ENCODE measurements around the gene LEAP2.
A peak's percentile ranks its signal among the peaks of the same experiment; 100 is the strongest.

LEAP2 gene, protein sequence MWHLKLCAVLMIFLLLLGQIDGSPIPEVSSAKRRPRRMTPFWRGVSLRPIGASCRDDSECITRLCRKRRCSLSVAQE

DNA sequence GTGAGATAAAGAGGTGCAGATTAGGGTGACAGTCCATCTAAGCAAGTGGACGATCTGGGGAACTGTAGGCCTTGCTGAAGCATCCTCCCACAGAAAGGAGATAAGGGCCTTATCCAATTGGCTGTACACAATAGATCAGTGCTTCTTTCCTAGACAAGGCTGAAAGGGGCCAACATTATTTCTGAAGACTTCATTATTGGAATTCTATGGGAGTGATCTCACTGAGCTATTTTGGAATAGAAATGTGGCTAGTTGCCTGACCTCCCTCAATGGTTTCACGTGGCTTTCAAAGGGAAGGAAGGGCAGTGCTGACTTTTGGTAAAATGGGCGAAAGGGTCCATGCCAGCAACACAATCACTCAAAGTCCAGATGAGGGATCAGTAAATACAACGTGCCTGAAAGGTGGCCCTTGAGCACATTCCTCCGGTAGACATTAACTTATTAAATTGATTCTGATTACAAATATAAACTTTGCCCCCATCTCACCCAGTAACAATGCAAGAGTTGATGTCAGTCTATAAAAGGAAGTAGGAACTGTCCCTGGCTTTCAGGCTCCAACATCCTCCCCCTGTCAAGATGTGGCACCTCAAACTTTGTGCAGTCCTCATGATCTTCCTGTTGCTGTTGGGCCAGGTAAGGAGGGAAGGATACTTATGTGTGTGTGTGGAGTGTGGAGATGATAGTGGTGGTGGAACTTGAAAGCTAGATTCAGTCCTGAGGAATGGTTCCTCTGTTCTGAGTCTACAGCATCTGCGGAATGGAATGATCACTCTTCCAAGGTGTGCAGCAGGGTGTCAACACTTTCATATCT, at the start of gene LEAP2:
TSS of gene LEAP2 (plus strand) at position 550 of the 811 bp plus-strand sequence. CDS start at position 577, 27 bp downstream.
- no peak for DNase-seq (ENCODE audit: low read depth)

DNA sequence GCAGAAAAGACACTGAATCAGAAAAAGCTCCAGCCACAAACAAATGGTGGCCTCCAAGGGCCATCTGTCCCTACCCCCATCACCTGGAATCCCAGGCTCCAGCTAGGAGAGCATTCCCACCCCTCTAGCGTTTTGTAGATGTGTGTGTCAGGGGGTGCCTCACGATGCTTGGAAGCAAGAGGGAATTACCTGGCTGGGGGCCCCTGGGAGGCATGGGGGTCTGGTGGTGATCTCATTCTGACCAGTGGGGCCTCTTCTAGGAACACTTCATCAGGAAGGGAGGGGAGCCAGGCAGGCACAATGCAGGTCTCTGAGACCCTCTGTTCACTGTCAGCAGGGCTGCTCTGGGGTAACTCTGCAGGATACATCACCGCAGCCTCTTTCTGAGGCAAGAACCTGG, 49.0 kb upstream of the LEAP2 start:
- DNase-seq (ENCODE audit: low read depth), result no peak

DNA sequence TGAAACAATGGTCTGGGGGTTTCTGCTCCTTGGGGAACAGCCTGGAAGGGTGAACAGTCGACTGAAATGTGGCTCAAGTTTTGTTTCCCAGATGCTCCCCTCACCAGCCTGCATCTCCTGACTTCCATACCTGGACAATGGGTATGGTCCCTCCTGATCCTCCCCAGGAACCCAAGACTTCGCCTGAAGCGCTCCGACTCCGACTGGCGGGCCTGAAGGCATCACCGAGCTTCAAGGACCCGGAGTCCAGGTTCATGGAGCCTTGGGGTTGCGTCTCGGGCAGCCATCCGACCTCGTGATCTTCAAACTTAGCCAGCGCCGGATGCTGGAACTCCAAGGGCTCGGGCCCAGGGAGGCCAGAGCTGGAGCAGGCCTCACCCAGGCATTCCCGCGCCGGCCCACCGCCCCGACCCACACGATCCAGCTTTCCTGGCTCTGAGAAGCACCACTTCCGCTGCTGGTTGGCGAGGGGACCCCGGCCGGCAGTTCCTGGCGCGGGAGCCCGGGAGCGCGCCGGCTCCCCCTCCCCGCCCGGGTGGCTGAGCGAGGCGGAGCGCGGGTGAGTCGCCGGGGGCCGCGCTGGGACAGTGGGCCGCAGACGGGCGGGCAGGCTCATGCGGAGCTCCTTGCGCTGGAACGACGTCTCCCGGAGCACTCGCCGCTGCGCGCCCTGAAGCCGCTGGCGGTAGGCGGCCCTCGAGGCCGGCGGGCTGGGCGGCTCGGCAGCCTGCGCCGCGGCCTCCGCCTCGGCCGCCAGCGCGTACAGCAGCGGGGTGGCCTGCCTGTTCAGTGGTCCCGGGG, 48.2 kb upstream of the LEAP2 start:
- no peak for DNase-seq (ENCODE audit: low read depth)

DNA sequence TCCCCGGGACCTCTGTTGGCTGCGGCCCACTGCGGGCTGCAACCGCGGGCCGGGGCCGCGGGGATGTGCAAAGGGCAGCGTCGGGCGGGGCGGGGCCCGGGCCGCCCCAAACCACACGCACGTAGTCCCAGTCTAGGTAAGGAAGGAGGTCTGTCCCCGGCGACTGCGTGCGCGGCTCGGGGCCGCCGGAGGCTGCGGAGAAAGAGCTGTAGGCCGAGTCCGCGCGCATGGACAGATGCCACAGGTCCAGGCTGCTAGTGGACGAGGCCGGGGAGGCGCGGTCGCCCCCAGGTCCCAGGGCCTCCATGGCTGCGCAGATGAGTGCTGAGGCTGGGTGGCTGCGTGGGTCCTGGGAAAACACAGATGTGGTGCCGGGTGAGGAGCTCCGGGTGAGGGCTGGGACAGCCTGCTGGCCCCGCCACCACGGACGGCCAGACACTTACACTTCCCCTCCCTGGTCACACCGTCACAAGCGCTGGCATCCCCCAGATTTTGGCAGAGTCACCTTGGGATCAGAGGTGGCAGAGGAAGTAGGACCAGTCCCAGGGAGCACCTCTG, 47.6 kb upstream of the LEAP2 start:
- DNase-seq (ENCODE audit: low read depth), result no peak

DNA sequence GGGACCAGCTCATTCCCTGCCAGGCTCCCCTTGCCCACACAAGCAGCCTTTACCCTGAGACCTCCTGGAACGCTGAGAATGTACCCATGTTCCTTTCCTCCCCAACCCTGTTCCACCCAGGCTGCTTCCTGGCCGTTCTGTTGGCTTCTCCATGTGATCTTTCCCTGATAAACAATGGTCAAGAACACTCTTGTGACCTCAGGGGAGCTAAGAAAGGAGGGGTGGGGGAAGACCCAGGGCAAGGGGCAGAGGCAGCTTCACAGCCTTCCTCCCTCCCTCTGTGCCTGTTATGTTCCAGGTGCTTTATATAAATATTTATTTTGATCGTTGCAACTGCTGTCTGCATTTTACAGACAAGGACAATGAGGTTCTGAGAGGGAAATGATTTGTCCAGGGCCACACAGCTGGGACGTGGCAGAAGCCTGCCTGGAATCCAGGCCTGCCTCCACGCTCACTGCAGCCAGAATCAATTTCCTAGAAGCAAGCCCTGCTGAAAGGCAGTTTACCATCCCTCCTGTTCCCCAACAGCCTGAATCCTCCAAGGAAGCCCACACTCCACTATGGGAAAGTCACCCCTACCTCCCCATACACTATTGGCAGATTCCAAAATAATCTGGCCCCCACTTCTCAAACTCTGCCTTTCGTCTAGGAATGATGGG, 46.9 kb upstream of the LEAP2 start:
- no peak for DNase-seq (ENCODE audit: low read depth)

DNA sequence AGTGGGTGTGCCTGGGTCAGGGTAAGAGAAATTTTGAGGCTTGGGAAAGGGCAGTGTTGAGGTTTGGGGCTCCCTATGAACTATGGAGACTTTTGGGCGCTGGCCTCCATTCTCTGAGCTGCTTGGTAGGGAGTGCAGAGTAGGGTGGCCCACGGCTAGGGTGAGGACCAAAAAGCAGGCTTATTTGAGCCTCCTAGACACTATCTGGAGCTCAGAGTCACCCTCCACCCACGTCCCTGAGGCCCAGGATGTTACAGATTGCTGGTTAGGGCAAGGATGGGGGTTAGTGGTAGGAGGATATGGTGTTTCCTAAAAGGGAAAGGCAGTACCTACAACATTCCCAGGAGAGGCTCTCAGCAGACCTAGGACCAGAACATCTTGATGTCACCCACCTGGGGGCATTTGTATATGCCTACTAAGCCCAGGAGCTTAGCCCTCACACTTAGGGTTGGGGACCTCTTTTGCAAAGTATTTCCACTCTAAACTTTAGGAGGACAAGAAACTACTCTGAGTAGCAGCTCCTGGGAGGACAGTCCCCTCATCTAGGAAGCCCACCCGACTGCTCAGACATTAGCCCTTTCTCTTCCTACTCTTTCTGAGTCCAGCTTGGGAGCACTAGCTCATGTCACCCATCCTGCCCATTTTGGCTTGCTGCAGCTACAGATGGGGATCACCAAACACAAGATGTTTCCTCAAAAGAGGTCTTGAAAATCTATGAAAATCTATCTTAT, 45.4 kb upstream of the LEAP2 start:
- DNase-seq (ENCODE audit: low read depth), result no peak

DNA sequence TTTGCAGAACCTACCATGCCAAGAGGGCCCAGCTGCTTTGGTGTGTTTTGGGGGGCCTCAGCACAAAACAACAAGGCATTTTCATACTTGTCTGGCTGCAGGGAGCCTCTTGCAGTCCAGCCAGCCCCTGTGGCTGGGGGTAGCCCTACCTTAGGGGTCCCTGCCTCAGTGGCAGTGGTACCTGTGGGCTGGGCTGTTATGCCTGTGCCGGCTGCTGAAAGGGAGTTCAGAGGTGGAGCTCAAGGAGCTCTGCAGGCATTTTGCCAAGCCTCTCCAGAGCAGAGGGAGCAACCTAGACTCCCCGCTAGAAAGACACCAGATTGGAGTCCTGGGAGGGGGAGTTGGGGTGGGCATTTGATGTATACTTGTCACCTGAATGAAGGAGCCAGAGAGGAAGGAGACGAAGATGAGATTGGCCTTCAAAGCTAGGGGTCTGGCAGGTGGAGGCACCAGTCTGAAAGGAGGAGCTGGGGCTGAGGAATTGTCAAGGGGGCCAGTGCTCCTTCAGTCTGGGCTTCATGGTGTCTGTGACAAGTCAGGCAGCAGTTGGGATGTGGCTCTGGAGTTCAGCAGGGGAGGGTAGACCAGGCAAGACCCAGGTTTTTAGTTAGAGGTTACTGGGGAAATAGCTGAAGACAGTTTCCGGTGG, 44.5 kb upstream of the LEAP2 start:
- no peak for DNase-seq (ENCODE audit: low read depth)

DNA sequence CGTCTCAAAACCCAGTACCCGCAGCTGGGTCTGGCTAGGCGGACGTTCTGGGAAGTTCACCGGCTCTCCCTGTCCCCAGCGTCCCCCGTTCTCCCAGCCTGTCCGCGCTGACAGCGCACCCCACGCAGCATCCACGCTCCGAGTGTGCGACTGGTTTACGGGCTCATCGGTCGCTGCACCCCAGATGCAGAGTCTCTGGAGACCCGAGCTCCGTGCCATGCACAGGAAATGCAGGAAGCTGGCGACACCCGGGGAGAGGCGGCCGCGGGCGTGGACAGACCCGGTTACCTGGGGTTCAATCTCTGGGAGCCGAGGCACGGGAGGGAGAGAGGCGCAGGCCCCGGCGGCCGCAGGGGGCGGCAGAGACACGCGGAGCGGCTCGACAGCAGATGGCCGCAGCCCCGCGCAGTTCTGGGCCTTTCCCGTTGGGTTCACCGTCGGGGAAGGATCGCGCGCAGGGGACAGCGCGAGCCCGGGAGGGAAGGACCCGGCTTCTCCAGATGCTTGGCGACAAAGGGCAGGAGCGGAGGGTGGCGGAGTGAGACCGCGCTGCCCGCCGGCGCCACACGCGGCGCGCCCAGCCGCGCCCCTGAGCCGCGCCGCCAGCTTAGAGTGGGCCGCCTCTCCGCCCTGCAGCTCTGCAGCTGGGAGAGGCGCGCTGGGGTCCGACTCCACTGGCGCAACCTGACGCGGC, 43.6 kb upstream of the LEAP2 start:
- peak; percentile 54 for DNase-seq (ENCODE audit: low read depth)

DNA sequence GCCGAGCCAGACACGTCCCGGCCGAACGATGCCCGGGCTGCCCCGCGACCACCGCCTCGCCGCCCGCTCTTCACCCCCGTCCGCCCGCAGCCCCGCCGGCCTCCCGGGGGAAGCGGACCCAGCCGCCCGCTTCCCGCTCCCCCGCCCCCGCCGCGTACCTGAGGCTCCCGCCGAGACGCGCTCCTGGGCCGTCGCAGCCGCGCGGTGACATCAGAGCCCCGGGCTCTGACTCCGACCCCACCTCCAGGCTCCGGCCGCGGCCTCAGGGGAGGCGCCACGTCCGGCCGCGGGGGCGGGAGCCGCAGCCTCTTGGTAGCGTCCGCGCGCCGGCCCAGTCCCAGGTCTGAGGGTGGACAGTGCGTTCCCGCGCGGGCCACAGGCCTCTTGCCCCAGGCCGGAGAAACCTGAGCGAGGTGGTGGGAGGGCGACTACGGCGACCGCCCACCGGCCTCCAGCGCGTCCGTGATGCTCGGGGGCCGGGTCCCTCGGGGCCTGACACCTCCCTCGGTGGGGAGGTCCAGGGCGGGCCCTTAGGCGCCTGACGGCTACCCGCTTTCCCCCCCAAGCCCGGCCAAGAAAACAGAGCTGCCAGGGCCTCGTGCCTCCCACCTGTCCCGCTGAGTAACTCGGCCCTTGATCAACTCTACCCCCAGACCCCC, 42.9 kb upstream of the LEAP2 start, which contains the start of gene SHROOM1:
TSS of gene SHROOM1 (minus strand) at position 212 of the 659 bp plus-strand sequence. CDS start 4,507 bp downstream, outside the sequence.
- no peak for DNase-seq (ENCODE audit: low read depth)

DNA sequence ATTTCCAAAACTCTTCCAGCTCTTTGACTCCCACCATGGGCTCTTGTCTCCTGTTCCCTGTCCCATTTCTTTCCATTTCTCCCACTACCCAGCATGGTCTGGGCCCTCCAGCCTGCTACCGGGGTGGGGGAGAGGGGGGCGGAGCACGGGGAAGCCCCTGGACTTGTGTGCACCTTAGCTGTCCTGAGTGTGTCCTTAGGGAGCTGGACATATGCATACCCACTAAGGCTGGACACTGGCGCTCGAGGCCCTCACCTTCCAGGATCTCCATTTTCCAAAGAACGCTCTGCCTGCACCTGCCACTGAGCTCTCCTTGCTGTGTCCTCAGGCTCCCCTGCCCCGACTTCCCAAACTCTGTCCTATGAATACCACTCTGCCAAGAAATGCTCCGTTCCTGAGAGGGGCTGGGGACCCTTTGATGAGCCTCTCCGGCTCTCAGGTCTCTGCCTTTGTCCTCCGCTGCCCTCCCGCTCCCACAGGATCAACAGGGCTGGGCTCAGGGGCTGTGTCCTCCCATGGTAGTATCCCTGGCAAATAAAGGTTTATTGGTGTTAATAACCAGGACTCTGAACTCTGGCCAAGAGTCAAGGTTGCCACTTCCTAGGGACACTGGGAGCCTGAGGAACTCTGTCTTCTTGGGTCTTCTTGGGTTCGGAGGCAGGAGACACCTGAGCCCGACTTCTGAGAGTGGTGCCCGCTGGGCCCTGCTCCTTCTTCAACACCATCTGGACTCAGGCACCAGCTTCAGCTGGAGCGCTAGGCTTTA, 42.2 kb upstream of the LEAP2 start:
- DNase-seq (ENCODE audit: low read depth), result no peak

DNA sequence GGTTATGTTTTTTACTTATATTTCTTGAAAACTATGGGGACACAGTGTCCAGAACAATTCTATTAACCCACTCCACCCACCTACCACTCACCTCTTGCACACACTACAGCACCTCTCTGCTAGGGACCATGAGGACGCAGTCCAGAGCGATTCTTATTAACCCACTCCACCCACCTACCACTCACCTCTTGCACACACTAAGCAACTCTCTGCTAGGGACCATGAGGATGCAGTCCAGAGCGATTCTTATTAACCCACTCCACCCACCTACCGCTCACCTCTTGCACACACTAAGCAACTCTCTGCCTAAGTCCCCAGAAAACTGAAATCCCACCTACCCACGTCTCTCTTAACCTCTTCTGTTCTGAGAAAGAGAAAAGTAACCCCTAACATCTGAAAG, 40.9 kb upstream of the LEAP2 start:
- DNase-seq (ENCODE audit: low read depth), result no peak

DNA sequence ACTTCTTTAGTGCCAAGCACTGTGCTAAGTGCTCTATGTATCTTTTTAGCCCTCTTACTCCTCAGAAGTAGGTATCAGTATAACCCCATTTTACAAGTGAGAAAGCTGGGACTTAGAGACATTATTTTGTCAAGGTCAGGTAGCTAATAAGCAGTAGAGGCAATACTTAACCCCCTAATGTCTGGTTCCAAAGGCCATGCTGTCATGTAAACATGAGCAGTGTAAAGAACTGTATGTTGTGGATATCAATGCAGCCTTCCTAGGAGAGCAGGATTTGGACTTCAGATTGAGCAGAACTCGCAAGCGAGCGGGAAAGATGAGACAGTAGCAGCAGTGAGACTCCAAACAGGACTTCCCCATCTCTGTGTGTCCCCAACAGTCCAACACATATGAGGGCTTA, 39.4 kb upstream of the LEAP2 start:
- no peak for DNase-seq (ENCODE audit: low read depth)

DNA sequence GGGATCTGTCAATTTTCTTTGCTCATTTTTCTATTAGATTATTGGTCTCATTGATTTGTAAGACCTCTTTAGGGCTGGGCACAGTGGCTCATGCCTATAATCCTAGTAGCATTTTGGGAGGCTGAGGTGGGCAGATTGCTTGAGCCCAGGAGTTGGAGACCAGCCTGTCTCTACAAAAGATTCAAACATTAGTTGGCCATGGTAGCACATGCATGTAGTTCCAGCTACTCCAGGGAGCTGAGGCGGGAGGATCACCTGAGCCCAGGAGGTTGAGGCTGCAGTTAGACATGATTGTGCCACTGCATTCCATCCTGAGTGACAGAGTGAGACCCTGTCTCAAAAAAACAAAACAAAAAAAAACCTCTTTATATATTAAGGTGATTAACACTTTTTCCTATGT, 36.6 kb upstream of the LEAP2 start:
- DNase-seq (ENCODE audit: low read depth), result no peak

DNA sequence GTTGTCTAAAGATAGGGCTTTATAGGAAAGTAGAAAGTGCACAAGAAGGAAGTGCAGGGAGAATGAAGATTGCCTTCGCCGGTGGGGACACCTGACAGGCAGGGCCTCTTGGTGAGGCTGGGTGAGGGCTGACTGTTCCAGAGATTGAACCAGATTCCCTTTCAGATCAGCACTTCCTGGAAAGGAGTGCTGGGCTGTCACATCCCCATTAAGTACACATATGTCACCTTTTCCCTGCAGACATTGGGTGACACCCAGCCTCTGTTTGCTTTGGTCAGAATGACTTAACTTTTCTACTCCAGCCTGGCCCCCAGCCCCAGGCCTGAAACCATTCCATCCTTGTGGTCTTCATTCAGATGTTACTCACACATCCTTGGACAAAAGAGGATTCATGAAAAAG, 35.6 kb upstream of the LEAP2 start:
- DNase-seq (ENCODE audit: low read depth), result no peak

DNA sequence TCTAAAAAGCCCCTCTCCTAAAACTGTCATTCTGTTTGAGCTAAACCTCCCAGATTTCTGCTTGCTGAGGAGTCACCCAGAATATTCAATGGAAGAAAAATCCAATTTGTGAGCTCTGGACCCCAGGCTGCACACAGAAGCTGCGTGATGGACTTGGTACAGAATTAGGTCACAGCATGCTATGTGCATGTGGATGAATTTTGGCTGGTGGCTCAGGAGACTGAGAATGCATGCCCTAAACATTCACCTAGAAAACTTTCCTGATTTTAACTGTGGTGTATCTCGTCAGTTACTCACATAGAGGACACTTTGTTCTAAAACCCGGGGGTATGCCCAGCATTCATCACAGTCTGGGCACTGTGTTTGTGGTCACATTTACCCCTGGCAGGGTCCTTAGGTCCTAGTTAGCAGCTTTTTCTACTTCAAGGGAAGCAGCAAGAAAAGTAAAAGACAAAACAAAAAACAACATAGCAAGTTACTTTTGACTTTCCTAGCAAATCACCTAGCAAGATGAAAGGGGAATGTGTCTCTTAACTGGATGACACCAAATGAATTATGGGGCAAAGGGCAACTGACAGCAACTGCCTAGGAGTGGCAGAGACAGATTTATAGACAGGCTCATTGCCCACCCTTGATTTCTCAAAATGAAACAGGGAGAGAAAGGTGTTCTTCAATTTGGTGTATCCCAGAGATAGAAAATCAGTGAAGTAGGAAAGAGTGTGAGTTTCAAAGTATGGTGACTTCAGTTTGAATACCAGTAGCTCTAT, 34.8 kb upstream of the LEAP2 start:
- no peak for DNase-seq (ENCODE audit: low read depth)

DNA sequence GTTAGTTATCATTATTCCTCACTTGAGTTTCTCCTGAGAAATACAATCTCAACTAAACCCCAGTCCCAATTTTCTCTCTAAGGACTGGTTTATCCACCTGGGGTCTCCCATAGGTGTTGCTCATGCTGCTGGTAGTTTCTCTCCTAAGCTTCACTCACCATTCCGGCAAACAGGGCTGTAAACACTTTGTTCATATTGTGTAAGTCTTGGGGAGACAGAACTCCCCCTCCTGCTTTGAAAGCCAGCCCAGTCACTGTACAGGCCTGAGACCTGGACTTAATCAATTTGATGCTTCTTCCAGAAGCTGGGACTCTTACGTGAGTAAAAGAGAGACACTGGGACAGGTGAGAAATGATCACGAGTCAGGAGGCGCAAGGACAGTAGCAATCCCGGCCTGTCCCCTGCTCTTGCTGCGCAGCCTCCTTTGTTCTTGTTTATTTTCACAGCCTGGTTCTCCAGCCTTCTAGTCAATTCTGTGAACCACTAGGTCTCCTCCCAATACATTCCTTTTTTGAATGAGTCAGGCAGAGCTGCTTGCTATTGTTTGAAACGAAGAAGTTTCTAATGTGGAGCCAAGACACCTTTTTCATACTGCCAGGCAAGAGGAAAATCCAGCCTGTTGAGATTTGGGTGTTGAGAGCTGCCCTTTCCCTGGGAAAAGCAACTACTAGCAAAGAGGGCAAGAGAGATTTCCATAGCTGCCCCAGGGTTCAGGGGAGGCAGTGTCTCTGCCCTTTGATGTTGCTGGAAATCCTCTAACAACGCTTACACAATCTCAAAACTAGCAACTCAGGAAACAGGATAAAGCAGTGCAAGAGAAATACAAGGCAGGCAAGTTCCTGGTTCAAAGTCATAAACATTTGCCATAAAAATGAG, 33.8 kb upstream of the LEAP2 start:
- DNase-seq (ENCODE audit: low read depth), result no peak

DNA sequence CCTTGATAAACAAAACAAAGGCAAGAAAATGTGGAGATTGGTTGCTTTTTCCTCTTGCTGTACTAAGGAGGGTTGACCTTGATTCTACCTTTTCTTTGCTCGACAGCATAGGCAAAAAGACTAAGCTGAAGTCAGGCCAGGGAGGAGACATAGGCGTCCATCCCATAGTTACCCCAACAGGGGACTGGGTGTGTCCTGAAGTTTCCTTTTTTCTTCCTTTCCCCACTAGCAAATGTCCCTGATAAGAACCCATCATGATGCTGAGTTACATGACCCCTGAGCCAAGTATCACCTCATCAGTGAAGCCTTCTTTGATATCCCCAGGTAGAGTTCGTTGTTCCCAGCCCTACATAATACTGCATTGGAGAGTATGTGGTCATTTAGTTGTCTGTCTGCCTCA, 33.2 kb upstream of the LEAP2 start:
- no peak for DNase-seq (ENCODE audit: low read depth)
